H1 (cell line): ENCODE measurements around the gene EVX2. TPM values are rescaled to one million over a fixed set of nuclear protein-coding genes. Genes with fewer than 3 reads are reported as not detected.

Experiments used
- FOSL1 ChIP-seq: IDR thresholded peaks from 2 replicates; pipeline ENCODE4 v1.6.1; 2011; ENCODE audit warnings: mild to moderate bottlenecking, low read depth, low read length, moderate library complexity; ENCODE audit not compliant: insufficient read depth
- polyA plus RNA-seq, 7 experiments: library from polyadenylated mRNA; depleted of rRNA in 3 of 7; stranded (reverse) in 5 of 7; unstranded in 2 of 7; fragments of >200 nt in 5 of 7; fragments of 200-250 nt in 2 of 7; gene quantifications; 1 replicate in 5 of 7; 2 replicates in 1 of 7; 4 replicates in 1 of 7; pipeline versions ENCODE4 v1.2.1 to v1.2.3, GENCODE V29; 2011 to 2013; ENCODE audit warnings: missing spikeins in 2 of 7, mixed read lengths in 2 of 7
- total RNA-seq: library from RNA; stranded (reverse); fragmentation: NEBNext Ultra II Directional; extraction: Animal tissue kit (Norgen Biotek cat#: 25700); gene quantifications from 2 replicates; pipeline ENCODE4 v1.2.1, GENCODE V29; 2021

EVX2 gene
- total and polyA plus RNA-seq, 2 of the 8 experiments (the other 6 are each of a cell fraction or from before 2014, with no cell fraction given), result not detected

DNA sequence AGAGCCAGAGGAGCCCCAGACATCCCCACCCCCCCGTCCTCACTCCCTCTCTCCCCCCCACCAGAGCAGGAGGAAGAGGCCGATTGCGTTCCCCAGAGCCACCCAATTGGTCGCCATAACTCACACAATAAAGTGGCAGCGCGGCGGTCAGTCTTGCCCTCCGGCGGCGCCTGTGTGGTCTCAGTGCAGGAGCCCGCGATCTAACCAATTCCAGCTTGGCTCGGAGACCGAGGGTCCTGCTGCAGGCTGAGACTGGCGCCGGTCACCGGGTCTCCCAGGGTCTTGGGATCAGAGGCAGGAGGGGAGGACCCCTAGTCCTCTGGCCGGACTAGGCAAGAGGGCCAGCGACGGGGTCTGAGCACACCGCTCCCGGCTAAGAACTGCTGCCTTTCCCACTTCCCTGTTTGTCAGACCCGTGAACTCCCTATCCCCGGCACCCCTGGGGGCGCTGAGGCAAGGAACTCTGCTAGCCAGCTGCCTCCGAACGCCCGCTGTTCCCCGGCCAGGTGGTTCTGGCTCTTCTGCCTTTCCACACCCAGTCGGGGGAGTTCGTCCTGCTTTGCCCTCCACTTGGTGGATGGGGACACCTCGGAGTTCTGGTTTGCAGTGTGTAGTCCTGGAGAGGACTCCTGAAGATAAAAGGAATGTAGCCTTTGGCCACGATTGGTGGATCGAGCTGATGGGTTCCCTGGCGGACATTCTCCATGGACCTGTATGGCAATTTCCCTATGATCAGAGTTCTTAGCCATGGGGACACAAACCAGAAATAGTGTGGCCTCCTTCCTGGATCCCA lies 14.8 kb upstream of the EVX2 start (continued):
- TF ChIP-seq FOSL1, result no peak
